Fibroblast of skin of left quadriceps (primary cell): ENCODE data around the gene SRGAP3.

ENCODE experiments used
- DNase-seq, 2 experiments: peaks; one replicate each; pipeline ENCODE4 v3.0.0-alpha.2; 2013; ENCODE audit warnings: low read depth in 2 of 2

Gene SRGAP3

DNA sequence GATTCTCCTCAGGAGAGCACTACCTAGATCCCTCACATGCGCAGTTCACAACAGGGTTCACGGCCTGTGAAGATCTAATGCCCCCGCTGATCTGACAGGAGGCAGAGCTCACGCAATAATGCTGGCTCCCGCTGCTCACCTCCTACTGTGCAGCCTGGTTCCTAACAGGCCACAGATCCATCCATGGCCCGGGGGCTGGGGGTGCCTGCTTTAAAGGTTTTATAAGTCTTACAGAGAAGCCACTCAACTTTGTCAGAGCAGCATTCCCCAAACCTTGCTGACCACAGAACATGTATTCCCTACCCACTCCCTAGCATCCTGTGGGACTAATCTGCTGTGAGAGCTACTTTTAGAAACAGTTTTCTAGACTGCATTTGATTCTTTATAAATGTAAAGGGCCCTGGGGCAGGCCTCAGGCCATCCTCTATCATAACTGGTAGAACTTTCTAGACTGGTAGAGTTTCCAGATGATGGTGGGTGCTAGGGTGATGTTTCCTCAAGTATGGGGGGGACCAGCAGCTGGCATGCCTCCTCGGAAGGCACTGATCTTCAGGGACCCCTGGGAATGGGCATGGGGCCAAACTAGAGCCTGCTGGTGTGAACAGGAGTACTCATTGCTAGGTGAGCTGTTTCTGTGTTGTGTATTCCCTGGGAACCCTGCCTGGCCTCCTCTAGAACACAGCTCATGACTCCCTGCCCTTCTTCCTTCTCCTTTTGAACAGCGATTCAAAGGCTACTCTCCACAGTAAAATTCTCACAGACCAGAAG, 260.5 kb downstream of the SRGAP3 start:
- DNase-seq, result no peak

GRCh38 chr3:8988384-8988655, 261.1 kb downstream of the SRGAP3 start:
- no peak for DNase-seq

- peak; percentile 24 to 34 for DNase-seq
These were observed 261.6 kb downstream of the SRGAP3 start for GRCh38 chr3:8987645-8988383.

GRCh38 chr3:8987226-8987625, 262.2 kb downstream of the SRGAP3 start:
- DNase-seq, result no peak

DNA sequence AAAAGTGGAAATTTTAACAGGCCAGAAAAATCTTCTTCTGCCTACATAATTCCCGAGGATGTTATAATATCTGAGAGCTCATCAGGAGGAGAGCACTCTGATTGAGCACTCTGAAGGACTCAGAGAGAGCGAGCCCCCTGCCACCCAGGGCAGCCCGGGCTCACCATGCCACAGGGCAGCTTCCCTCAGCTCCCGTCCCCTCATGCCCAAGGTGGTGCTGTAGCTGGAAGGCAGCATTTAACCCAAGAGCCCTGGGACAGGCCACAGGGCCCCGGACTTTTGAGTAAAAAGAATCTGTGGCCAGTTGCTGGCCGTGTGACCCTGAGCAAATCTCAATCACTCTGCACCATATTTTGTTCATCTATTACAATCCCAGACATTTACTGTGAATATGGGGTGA, 262.7 kb downstream of the SRGAP3 start:
- DNase-seq, result no peak

- no peak for DNase-seq
These were observed 263.6 kb downstream of the SRGAP3 start for GRCh38 chr3:8985876-8986275.

DNA sequence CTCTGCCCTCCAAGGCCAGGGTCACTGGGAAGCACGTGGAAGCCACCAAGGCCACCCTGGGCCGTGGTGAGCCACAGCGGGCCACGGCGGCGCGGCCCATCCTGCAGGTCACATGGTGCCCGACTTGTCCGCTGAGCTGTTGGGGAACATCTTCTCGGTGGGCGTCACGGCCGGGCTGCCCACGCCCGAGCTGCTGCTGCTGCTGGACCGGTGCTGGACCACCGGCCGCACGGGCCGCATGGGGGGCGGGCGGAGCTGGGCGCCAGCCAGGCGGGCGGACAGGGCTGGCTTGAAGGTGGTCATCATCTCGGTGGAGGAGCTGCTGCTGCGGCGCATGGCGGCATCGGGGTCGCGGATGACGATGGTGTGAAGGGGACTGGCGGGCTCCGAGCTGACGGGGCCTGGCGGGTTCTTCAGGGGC, 264.0 kb downstream of the SRGAP3 start:
- DNase-seq, result no peak

DNA sequence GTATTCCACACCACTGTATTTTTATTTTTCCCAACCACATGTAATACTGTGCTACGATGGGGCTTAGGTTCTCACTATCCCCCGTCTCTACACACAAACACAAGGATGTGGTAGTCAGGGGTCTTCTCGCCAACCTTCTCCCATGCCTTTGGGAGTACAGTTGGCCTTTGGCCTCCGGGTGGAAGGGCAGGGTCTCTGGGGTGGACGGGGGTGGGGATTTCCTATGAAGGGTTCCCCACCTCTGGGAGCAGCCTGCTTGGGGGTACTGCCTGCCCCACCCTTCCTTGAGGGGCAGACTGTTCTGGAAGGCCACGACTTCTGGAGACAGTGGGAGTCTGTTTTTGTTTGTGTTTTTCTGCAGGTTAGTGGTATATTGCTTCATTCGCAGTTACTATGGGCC, 264.9 kb downstream of the SRGAP3 start:
- no peak for DNase-seq

GRCh38 chr3:8984081-8984480, 265.4 kb downstream of the SRGAP3 start:
- DNase-seq, result no peak

GRCh38 chr3:8983591-8983990, 265.9 kb downstream of the SRGAP3 start:
- DNase-seq, result no peak

DNA sequence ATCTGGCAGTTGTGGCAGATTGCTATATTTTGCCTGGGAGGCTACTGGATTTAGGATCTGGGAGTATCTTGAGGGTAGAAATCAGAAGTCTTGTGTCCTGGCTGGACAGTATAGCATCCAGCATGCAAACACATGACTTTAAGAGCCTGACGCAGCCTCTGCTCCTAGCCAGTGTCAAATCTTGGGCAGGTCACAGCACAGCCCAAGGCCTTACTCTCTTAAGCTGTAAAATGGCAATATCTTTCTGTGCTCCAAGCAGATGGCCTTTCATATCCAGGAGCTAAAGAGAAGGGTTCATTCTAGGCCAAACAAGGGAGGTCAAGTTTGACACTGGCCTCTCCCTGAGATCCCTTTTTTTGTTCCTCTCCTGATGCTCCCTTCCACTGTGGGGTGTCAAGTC, 266.4 kb downstream of the SRGAP3 start:
- DNase-seq, result no peak

DNA sequence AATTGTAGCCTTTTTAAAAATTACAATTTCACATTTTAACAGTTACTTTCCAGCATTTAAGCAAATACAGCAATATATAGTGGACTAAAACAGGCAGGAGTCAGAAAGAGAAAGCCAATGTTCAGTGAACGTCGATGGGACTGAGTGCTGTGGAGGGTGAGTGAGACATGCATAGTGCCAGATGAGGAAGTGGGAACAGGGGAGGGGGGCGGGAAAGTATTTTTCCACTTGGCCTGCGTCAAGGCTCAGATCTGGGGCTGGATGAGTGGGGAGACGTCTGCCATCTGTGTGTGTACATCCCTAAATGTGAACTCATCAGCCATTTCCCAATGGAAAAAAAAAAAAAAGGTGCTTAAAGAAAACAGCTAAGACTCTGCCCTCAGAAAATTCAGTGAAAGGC, 266.9 kb downstream of the SRGAP3 start:
- peak in 1 of 2 experiments; percentile 26 for DNase-seq

DNA sequence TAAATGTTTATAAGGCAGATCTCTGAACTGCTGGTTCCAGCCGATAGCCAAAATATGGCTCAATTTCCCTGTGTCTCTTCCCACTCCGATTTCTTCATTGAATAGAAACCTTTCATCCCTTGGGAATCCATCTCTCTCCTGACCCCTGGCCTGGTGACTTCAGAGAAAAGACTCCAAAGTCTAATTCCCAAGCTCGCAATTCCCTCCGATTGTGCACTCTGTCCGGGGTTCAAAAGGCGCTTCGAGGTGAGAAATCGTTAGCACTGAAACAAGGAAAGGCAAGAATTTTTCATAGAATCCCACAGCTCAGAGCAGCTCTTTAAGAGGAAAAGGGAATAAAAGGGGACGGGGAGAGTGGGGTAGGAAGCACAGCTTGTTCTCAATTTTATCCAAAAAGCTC, 267.7 kb downstream of the SRGAP3 start:
- DNase-seq, result no peak

GRCh38 chr3:8981296-8981695, 268.1 kb downstream of the SRGAP3 start:
- DNase-seq, result no peak

DNA sequence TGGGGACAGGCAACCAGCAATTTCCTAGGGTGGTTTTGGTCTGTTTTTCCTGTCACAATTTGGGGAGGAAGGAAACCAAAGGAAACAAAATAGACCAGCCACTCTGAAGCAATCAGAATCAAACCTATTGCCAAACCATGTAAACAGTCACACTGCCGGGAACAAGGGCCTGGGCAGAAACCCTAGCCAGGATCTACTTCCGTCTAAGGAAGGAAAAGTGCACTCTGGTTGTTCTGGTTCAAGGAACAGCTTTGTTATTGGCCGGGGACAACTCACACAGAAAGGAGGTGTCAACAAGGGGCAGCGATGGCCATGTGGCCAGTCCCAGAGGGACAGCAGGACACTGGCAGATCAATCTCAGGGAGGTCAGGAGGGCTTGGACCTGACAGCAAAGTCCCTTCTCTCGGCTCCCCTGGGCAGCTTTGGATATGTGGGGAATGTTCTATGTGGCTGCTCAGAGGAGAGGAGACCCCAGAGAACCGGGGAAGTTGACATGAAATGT, 268.6 kb downstream of the SRGAP3 start:
- DNase-seq, result no peak

DNA sequence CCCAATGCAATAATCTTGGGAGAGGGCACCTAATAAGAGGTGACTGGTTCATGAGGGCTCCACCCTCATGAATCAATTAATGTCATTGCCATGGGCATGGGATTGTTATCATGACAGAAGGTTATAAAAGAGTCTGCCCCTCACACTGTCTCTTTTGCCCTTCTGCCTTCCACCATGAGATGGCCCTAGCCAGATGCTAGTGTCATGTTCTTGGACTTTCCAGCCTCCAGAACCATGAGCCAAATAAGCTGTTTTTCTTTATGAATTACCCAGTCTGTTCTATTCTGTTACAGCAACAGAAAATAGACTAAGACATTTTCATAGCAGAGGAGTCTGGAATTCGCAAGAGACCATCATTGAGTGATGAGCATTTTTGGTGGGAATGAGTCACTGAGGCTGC, 270.2 kb downstream of the SRGAP3 start:
- DNase-seq, result no peak

DNA sequence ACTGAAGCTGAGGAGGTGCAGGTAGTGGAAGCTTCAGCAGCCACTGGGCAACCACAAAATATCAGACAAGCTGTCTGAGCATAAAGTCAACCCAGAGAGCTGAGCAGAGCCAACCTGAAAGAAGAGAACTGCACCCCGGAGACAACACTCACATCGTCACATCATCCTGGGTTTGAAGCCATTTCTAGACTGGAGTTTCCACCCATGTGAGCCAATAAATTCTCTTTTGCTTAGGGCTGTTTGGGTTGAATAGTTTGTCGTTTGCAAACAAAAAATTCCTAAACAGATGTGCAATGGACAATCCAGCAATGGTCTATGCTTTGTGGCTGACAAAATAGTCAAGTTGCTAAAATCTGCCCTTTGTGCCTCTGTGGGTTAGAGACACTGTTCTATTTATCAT, 270.9 kb downstream of the SRGAP3 start:
- no peak for DNase-seq

GRCh38 chr3:8976540-8977182, 272.8 kb downstream of the SRGAP3 start:
- no peak for DNase-seq

GRCh38 chr3:8975081-8976020, 274.1 kb downstream of the SRGAP3 start:
- DNase-seq, result no peak

GRCh38 chr3:8974458-8974857, 275.0 kb downstream of the SRGAP3 start:
- DNase-seq, result no peak

DNA sequence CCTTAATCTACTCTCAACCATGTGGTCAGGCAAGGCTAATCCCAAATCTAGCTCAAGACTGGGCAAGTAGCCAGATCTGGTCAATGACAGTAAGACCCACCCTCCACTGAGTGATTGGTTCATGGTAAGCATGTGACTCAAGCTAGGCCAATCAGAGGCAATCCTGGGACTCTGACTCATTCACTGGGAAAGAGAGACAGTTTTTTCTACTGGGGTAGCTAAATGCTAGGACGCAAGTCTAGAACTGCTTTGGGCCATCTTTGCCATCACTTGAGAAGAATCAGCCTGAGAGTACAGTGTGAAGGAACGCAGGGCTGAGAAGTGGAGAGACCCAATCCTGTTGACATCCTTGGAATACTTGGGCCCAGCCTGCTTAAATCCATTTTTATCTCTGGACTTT, 276.8 kb downstream of the SRGAP3 start:
- no peak for DNase-seq
